Natural killer cell (primary cell): ENCODE measurements around the gene GJB4. TPM values are rescaled to one million over a fixed set of nuclear protein-coding genes. Genes with fewer than 3 reads are reported as not detected.
"Not testable (repeated sequence)": the region's sequence is repeated elsewhere in the genome, so short reads cannot be mapped to it uniquely, and the experiment has no call there.

Experiments used
- ATAC-seq, 3 donors: fragments of 150-1000 bp in 2 of 3; fragments of 200-7000 bp in 1 of 3; cut with Tn5 transposase; 1 replicate in 1 of 3; 2 replicates in 2 of 3; pipeline ENCODE4 v1.10.0; 2021; ENCODE audit warnings: mild to moderate bottlenecking in 2 of 3, moderate library complexity in 2 of 3
- DNase-seq, 2 donors: peaks; one replicate each; pipeline versions ENCODE4 v3.0.0 to v3.0.0-alpha.2; 2013 to 2021; ENCODE audit warnings: mixed read lengths in 1 of 2
- H3K27ac ChIP-seq: one replicate; pipeline ENCODE4 v1.5.1; 2013; ENCODE audit warnings: mild to moderate bottlenecking, low read length
- H3K27me3 ChIP-seq: one replicate; pipeline ENCODE4 v1.6.1; 2013; ENCODE audit warnings: low read length; ENCODE audit not compliant: control insufficient read depth, insufficient read depth
- H3K36me3 ChIP-seq: one replicate; pipeline ENCODE4 v1.6.1; 2013; ENCODE audit warnings: low read length; ENCODE audit not compliant: control insufficient read depth, insufficient read depth
- H3K4me1 ChIP-seq: one replicate; pipeline ENCODE4 v1.6.1; 2013; ENCODE audit warnings: low read length; ENCODE audit not compliant: control insufficient read depth, insufficient read depth
- H3K4me3 ChIP-seq: one replicate; pipeline ENCODE4 v1.5.1; 2013; ENCODE audit warnings: low read length
- H3K9me3 ChIP-seq: one replicate; pipeline ENCODE4 v1.6.1; 2013; ENCODE audit warnings: low read length; ENCODE audit not compliant: control insufficient read depth, insufficient read depth
- H3K27ac Mint-ChIP-seq, 2 donors: one replicate each; pipeline ENCODE4 v1.8.0; 2022; ENCODE audit warnings: mild to moderate bottlenecking in 2 of 2, mixed read lengths in 2 of 2, moderate library complexity in 1 of 2
- H3K27me3 Mint-ChIP-seq, 2 donors: one replicate each; pipeline ENCODE4 v1.8.0; 2022; ENCODE audit warnings: low read depth in 2 of 2, mixed read lengths in 2 of 2
- H3K36me3 Mint-ChIP-seq: one replicate; pipeline ENCODE4 v1.8.0; 2022; ENCODE audit warnings: mixed read lengths
- H3K4me1 Mint-ChIP-seq, 2 donors: one replicate each; pipeline ENCODE4 v1.8.0; 2022; ENCODE audit warnings: mixed read lengths in 2 of 2
- H3K4me3 Mint-ChIP-seq: one replicate; pipeline ENCODE4 v1.8.0; 2022; ENCODE audit warnings: mild to moderate bottlenecking, moderate library complexity, mixed read lengths
- H3K9me3 Mint-ChIP-seq, 2 donors: one replicate each; pipeline ENCODE4 v1.8.0; 2022; ENCODE audit warnings: mixed read lengths in 2 of 2
- CTCF ChIP-seq: fragments of 200-600 bp; IDR thresholded peaks from one replicate; pipeline ENCODE4 v1.8.0; 2022; ENCODE audit warnings: antibody characterized with exemption
- WGBS: methylation state at CpG from one replicate; pipeline ENCODE4 v1.1.7; 2013; ENCODE audit warnings: missing lambda C conversion rate; ENCODE audit not compliant: insufficient coverage; 5-methylcytosine and 5-hydroxymethylcytosine counted together
- intact Hi-C: fragments of 100-400 bp; cut with micrococcal nuclease; formaldehyde crosslinking; loops from one replicate; pipeline ENCODE4 v1.14.2; 2022
- total RNA-seq, 4 donors: library from RNA; stranded (reverse); fragments of 120-200 nt in 1 of 4; gene quantifications; one replicate each; pipeline versions ENCODE4 v1.2.3 to v1.2.4, GENCODE V29; 2013 to 2022

Gene GJB4
- total RNA-seq, 3 donors from 2014 or later (not counting 1 experiment from before 2014, with no cell fraction given) = not detected

GRCh38 chr1:34768856-34769255 lies 9.3 kb downstream of the GJB4 start:
- no peak overlapping the region for H3K4me3 Mint-ChIP-seq

DNA sequence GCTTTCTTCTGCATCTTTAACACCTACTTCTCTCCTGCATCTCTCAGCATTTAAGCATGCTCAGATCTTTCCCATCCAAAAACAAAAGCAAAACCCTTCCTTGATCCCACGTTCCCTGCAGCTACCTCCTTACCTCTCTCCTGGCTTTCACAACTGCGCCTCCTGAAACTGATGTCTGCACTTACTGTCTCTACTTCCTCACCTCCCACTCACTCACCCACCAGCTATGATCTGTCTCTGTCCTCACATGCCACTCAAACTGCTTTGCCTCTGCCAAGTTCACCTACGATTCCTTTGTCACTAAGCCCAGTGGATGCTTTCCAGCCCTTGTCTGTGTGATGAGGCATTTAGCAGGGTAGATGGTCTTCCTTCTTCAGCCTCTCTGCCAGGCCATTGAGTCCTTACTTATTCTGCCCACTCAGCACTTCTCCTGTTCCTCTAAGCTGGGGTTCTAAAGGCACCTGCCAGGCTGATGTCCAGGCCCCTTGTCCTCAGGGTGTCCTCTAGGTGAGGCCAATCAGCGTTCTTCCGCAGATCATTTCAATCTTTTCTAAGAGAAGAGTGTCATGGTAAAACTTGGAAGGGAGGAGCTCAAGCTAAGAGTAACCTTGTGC lies 11.5 kb downstream of the GJB4 start:
- WGBS = 84% methylated on average over 5 of the region's 5 CpGs
- no peak overlapping the region for H3K4me3 ChIP-seq
- TF ChIP-seq CTCF = no peak
- H3K27ac ChIP-seq = no peak overlapping the region
- H3K9me3 ChIP-seq = no peaks in the 10 kb centered on the region
- Mint-ChIP-seq H3K9me3 (no peaks in the 10 kb centered on the region), H3K36me3 (no peaks in the 10 kb centered on the region), H3K4me3 (no peak overlapping the region), H3K27me3 (peaks cover 0 to 9% of the 10 kb centered on the region in 2 donors), H3K27ac (no peak overlapping the region), H3K4me1 (no peaks in the 10 kb centered on the region)
- ATAC-seq (no peak), DNase-seq (no peak)
- peaks cover 5% of the 10 kb centered on the region for H3K27me3 ChIP-seq
- no peaks in the 10 kb centered on the region for H3K4me1 ChIP-seq
- no peaks in the 10 kb centered on the region for H3K36me3 ChIP-seq
- intact Hi-C loops = no loop called here

More at GRCh38 chr1:34768856-34769255, 9.3 kb downstream of the GJB4 start:
- no peaks in the 10 kb centered on the region for H3K9me3 Mint-ChIP-seq
- H3K27ac ChIP-seq = no peak overlapping the region
- peaks cover 0 to 5% of the 10 kb centered on the region in 2 donors for H3K27me3 Mint-ChIP-seq
- H3K4me3 ChIP-seq = no peak overlapping the region
- ATAC-seq (no peak), DNase-seq (no peak)
- no peaks in the 10 kb centered on the region for H3K4me1 ChIP-seq
- peaks cover 5% of the 10 kb centered on the region for H3K27me3 ChIP-seq
- H3K36me3 Mint-ChIP-seq = no peaks in the 10 kb centered on the region
- H3K4me1 Mint-ChIP-seq = no peaks in the 10 kb centered on the region
- H3K36me3 ChIP-seq = no peaks in the 10 kb centered on the region
- intact Hi-C loops = no loop called here
- H3K27ac Mint-ChIP-seq = no peak overlapping the region
- TF ChIP-seq CTCF = no peak
- 94% methylated on average over 2 of the region's 3 CpGs for WGBS
- H3K9me3 ChIP-seq = no peaks in the 10 kb centered on the region

- Mint-ChIP-seq H3K27me3 (peaks cover 0 to 9% of the 10 kb centered on the region in 2 donors), H3K9me3 (no peaks in the 10 kb centered on the region), H3K4me1 (no peaks in the 10 kb centered on the region), H3K36me3 (no peaks in the 10 kb centered on the region), H3K4me3 (no peak overlapping the region), H3K27ac (no peak overlapping the region)
- Histone ChIP-seq H3K27ac (no peak overlapping the region), H3K9me3 (no peaks in the 10 kb centered on the region), H3K4me3 (no peak overlapping the region), H3K36me3 (no peaks in the 10 kb centered on the region), H3K27me3 (peaks cover 5% of the 10 kb centered on the region), H3K4me1 (no peaks in the 10 kb centered on the region)
- WGBS = 88% methylated on average over 16 of the region's 16 CpGs
- no peak for TF ChIP-seq CTCF
- DNase-seq (no peak), ATAC-seq (no peak)
- intact Hi-C loops = no loop called here
These were observed 12.2 kb downstream of the GJB4 start for GRCh38 chr1:34771573-34772371.

DNA sequence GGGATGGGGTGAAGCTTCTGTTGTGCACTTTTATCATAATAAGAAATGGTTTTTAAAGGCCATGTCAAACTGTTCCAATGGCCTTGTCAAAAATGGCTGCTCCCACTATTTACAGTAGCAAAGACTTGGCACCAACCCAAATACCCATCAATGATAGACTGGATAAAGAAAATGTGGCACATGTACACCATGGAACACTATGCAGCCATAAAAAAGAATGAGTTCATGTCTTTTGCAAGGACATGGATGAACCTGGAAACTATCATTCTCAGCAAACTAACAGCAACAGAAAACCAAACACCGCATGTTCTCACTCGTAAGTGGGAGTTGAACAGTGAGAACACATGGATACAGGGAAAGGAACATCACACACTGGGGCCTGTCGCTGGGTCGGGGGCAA lies 13.6 kb downstream of the GJB4 start:
- H3K9me3 Mint-ChIP-seq, H3K36me3 ChIP-seq, H3K27ac Mint-ChIP-seq, H3K4me3 ChIP-seq, H3K36me3 Mint-ChIP-seq, H3K4me3 Mint-ChIP-seq, H3K4me1 Mint-ChIP-seq, H3K9me3 ChIP-seq, H3K27ac ChIP-seq, intact Hi-C loops, H3K4me1 ChIP-seq, H3K27me3 ChIP-seq, ATAC-seq, DNase-seq: not testable (repeated sequence)
- WGBS = 95% methylated on average over 4 of the region's 4 CpGs
- H3K27me3 Mint-ChIP-seq = peaks cover 6 to 13% of the 10 kb centered on the region in 2 donors
